ENCODE measurements around the gene MYEOV. TPM values are rescaled to one million over a fixed set of nuclear protein-coding genes. Genes with fewer than 3 reads are reported as not detected.

MYEOV gene
- total and polyA plus RNA-seq, 10 of the 15 experiments (the other 5 are each of a cell fraction or from before 2014, with no cell fraction given) = 0.05 to 0.40 (median 0.26) TPM; not detected in 3

GRCh38 chr11:69337211-69337721 lies 43.3 kb downstream of the MYEOV start (continued):
- no peak for TF ChIP-seq SKIL (IDR thresholded peaks at IDR 0.05; ENCODE audit: low read depth, poor library complexity, severe bottlenecking)
- TF ChIP-seq SP1 (IDR thresholded peaks at IDR 0.05; ENCODE audit: low read depth, low read length) = peak; percentile 21
- TF ChIP-seq RCOR1 (conservative IDR thresholded peaks at IDR 0.05; ENCODE audit: low read depth, low read length) = no peak
- TF ChIP-seq ZBTB4 (CRISPR knock-in tag; IDR thresholded peaks at IDR 0.05) = no peak
- no peak for TF ChIP-seq CHD4 (IDR thresholded peaks at IDR 0.05)
- no peak for TF ChIP-seq PRDM15 (CRISPR knock-in tag; IDR thresholded peaks at IDR 0.05)
- no peak for TF ChIP-seq NR2C1 (IDR thresholded peaks at IDR 0.05)
- TF ChIP-seq ETV6 (conservative IDR thresholded peaks at IDR 0.05 in 1 of 2, IDR thresholded peaks at IDR 0.05 in 1 of 2; ENCODE audit: borderline replicate concordance in 1 of 2, low read depth in 1 of 2) = peak in 1 of 2 experiments; percentile 87; a peak in 2 of 4 replicates
- TF ChIP-seq ZBED1 (IDR thresholded peaks at IDR 0.05; ENCODE audit: borderline replicate concordance) = peak; percentile 51; the same call in 1 of the 2 replicates
- no peak for TF ChIP-seq KAT2A (conservative IDR thresholded peaks at IDR 0.05; ENCODE audit: control insufficient read depth, low read depth, low read length)
- TF ChIP-seq MLLT1 (IDR thresholded peaks at IDR 0.05) = no peak
- TF ChIP-seq STAT3 (IDR thresholded peaks at IDR 0.05; ENCODE audit: low read depth, low read length) = no peak
- TF ChIP-seq CBX5 (IDR thresholded peaks at IDR 0.05; ENCODE audit: low read depth) = peak; percentile 50; the same call in 1 of the 2 replicates
- peak; percentile 14; the same call in 1 of the 2 replicates for TF ChIP-seq BMI1 (IDR thresholded peaks at IDR 0.05; ENCODE audit: borderline replicate concordance)
- TF ChIP-seq STAT1 (conservative IDR thresholded peaks at IDR 0.05) = no peak
- TF ChIP-seq RUNX3 (IDR thresholded peaks at IDR 0.05; ENCODE audit: low read length) = peak; percentile 88
- TF ChIP-seq IRF5 (IDR thresholded peaks at IDR 0.05; ENCODE audit: borderline replicate concordance) = no peak
- TF ChIP-seq LARP7 (IDR thresholded peaks at IDR 0.05) = no peak
